ENCODE results near the gene CD96. TPM values are rescaled to one million over a fixed set of nuclear protein-coding genes. Genes with fewer than 3 reads are reported as not detected.

CD96 gene
- total and polyA plus RNA-seq, 10 donors = 2.9 to 43.9 (median 24.1) TPM

- TF ChIP-seq POLR2AphosphoS5 (IDR thresholded peaks at IDR 0.05) = no peak
- peak in 7 of 11 experiments; percentile 18 to 43 (median 21) for TF ChIP-seq CTCF (IDR thresholded peaks at IDR 0.05 in 8 of 11, conservative IDR thresholded peaks at IDR 0.05 in 3 of 11)
- TF ChIP-seq POLR2A (IDR thresholded peaks at IDR 0.05) = no peak
- DNase-seq = no peak
- H3K36me3 ChIP-seq = peaks cover 0 to 5% (median 0%) of the 10 kb centered on the region in 6 donors
- WGBS, 5 donors = 67 to 78% (median 72%) methylated on average over 4 of the region's 4 CpGs
- no peaks in the 10 kb centered on the region for H3K27me3 ChIP-seq (replicated peaks in 1 of 7)
- no peaks in the 10 kb centered on the region for H3K9me3 ChIP-seq
- H3K4me3 ChIP-seq = no peak overlapping the region
- H3K27ac ChIP-seq = no peak overlapping the region
- H3K4me1 ChIP-seq = peaks cover 0 to 5% (median 0%) of the 10 kb centered on the region in 6 donors
- intact Hi-C loops (cut with DNase I; ENCODE audit: low total_unique reads) = no loop called here
Observed at GRCh38 chr3:111577798-111578685, 36.0 kb downstream of the CD96 start.

GRCh38 chr3:111578867-111579266 is 36.9 kb downstream of the CD96 start:
- Histone ChIP-seq H3K27ac (no peak overlapping the region), H3K4me3 (no peak overlapping the region), H3K9me3 (no peaks in the 10 kb centered on the region), H3K4me1 (peaks cover 0 to 5% (median 0%) of the 10 kb centered on the region in 6 donors), H3K27me3 (replicated peaks in 1 of 7) (no peaks in the 10 kb centered on the region), H3K36me3 (peaks cover 0 to 5% (median 0%) of the 10 kb centered on the region in 6 donors)
- intact Hi-C loops (cut with DNase I; ENCODE audit: low total_unique reads) = no loop called here
- no peak for TF ChIP-seq POLR2A (IDR thresholded peaks at IDR 0.05)
- TF ChIP-seq POLR2AphosphoS5 (IDR thresholded peaks at IDR 0.05) = no peak
- no peak for TF ChIP-seq CTCF (IDR thresholded peaks at IDR 0.05 in 8 of 11, conservative IDR thresholded peaks at IDR 0.05 in 3 of 11)
- DNase-seq = no peak
- WGBS, 5 donors = 86 to 99% (median 92%) methylated on average over 4 of the region's 4 CpGs

- no peaks in the 10 kb centered on the region for H3K27me3 ChIP-seq (replicated peaks in 1 of 7)
- peaks cover 0 to 5% (median 0%) of the 10 kb centered on the region in 6 donors for H3K36me3 ChIP-seq
- no peak overlapping the region for H3K4me3 ChIP-seq
- DNase-seq = no peak
- TF ChIP-seq CTCF (IDR thresholded peaks at IDR 0.05 in 8 of 11, conservative IDR thresholded peaks at IDR 0.05 in 3 of 11) = no peak
- no peak for TF ChIP-seq POLR2AphosphoS5 (IDR thresholded peaks at IDR 0.05)
- TF ChIP-seq POLR2A (IDR thresholded peaks at IDR 0.05) = no peak
- peaks cover 0 to 5% (median 0%) of the 10 kb centered on the region in 6 donors for H3K4me1 ChIP-seq
- no peak overlapping the region for H3K27ac ChIP-seq
- intact Hi-C loops (cut with DNase I; ENCODE audit: low total_unique reads) = no loop called here
- 81 to 86% (median 85%) methylated on average over 5 of the region's 5 CpGs for WGBS, 5 donors
- no peaks in the 10 kb centered on the region for H3K9me3 ChIP-seq
Observed at GRCh38 chr3:111579495-111579894, 37.5 kb downstream of the CD96 start.

- intact Hi-C loops (cut with DNase I; ENCODE audit: low total_unique reads) = no loop called here
- 90 to 97% (median 93%) methylated on average over 2 of the region's 2 CpGs for WGBS, 5 donors
- no peak overlapping the region for H3K27ac ChIP-seq
Observed at GRCh38 chr3:111581403-111582119, 39.6 kb downstream of the CD96 start.

More at GRCh38 chr3:111581403-111582119, 39.6 kb downstream of the CD96 start:
- no peaks in the 10 kb centered on the region for H3K27me3 ChIP-seq (replicated peaks in 1 of 7)
- no peak overlapping the region for H3K4me3 ChIP-seq
- TF ChIP-seq POLR2AphosphoS5 (IDR thresholded peaks at IDR 0.05) (no peak), POLR2A (IDR thresholded peaks at IDR 0.05) (no peak), CTCF (IDR thresholded peaks at IDR 0.05 in 8 of 11, conservative IDR thresholded peaks at IDR 0.05 in 3 of 11) (no peak)
- DNase-seq = no peak
- peaks cover 0 to 9% (median 0%) of the 10 kb centered on the region in 6 donors for H3K36me3 ChIP-seq
- H3K4me1 ChIP-seq = peaks cover 0 to 5% (median 0%) of the 10 kb centered on the region in 6 donors
- H3K9me3 ChIP-seq = no peaks in the 10 kb centered on the region

All from spleen (tissue), 11 donors.